B cell (primary cell): ENCODE results near the gene GLT1D1. TPM values are rescaled to one million over a fixed set of nuclear protein-coding genes. Genes with fewer than 3 reads are reported as not detected.

Experiments
- ATAC-seq: fragments of 200-7000 bp; cut with Tn5 transposase; one replicate; pipeline ENCODE4 v1.10.0; 2021; ENCODE audit warnings: low read depth, mild to moderate bottlenecking, moderate number of reproducible peaks, moderate library complexity
- CTCF ChIA-PET: fragments of 350-600 bp; sonication (Branson Sonifier 250); formaldehyde crosslinking; loops from one replicate; lab custom pipeline; 2021; ENCODE audit warnings: antibody characterized with exemption, inconsistent platforms; lab: Charles Lee
- POLR2A ChIA-PET: fragments of 350-600 bp; sonication (Branson Sonifier 250); formaldehyde crosslinking; loops from one replicate; lab custom pipeline; 2021; ENCODE audit warnings: antibody characterized with exemption; lab: Charles Lee
- DNase-seq: peaks from one replicate; pipeline ENCODE4 v3.0.0; 2013
- H2AFZ ChIP-seq: 2 replicates; pipeline ENCODE4 v1.6.1; 2012; ENCODE audit warnings: mild to moderate bottlenecking, low read depth, low read length; ENCODE audit not compliant: insufficient read depth, poor library complexity, severe bottlenecking
- H3K27ac ChIP-seq, 2 donors: 1 replicate in 1 of 2; 2 replicates in 1 of 2; pipeline ENCODE4 v1.5.1; 2012 to 2013; ENCODE audit warnings: low read length in 2 of 2, mild to moderate bottlenecking in 2 of 2, moderate library complexity in 1 of 2
- H3K27me3 ChIP-seq, 4 experiments: fragments of 200-600 bp in 1 of 4; sonication (generic) in 1 of 4; replicated peaks in 1 of 4; 1 replicate in 2 of 4; 2 replicates in 2 of 4; pipeline versions ENCODE4 v1.6.1 to v1.7.0; 2013 to 2016; ENCODE audit warnings: low read length in 3 of 4, mild to moderate bottlenecking in 2 of 4, mixed read lengths in 1 of 4, moderate library complexity in 1 of 4; ENCODE audit not compliant: insufficient read depth in 4 of 4, control insufficient read depth in 3 of 4; ENCODE audit errors: control extremely low read depth in 1 of 4
- H3K36me3 ChIP-seq, 2 experiments: replicated peaks in 1 of 2; 1 replicate in 1 of 2; 2 replicates in 1 of 2; pipeline versions ENCODE4 v1.6.1 to v1.7.1; 2013; ENCODE audit warnings: low read length in 1 of 2; ENCODE audit not compliant: insufficient read depth in 2 of 2, control insufficient read depth in 1 of 2; ENCODE audit errors: control extremely low read depth in 1 of 2, extremely low read depth in 1 of 2
- H3K4me1 ChIP-seq, 2 donors: fragments of 200-600 bp in 1 of 2; sonication (generic) in 1 of 2; 1 replicate in 1 of 2; 2 replicates in 1 of 2; pipeline versions ENCODE4 v1.5.1 to v1.6.1; 2013 to 2017; ENCODE audit warnings: low read length in 2 of 2; ENCODE audit not compliant: control insufficient read depth in 2 of 2, insufficient read depth in 2 of 2
- H3K4me2 ChIP-seq: replicated peaks from 2 replicates; pipeline ENCODE3; 2012; ENCODE audit warnings: mild to moderate bottlenecking, low read depth, low read length; ENCODE audit not compliant: poor library complexity, severe bottlenecking
- H3K4me3 ChIP-seq, 5 experiments: fragments of 200-600 bp in 1 of 5; sonication (generic) in 1 of 5; 1 replicate in 3 of 5; 2 replicates in 2 of 5; pipeline versions ENCODE4 v1.5.1 to v1.7.0; 2011 to 2016; ENCODE audit warnings: low read length in 4 of 5, mild to moderate bottlenecking in 4 of 5, low read depth in 2 of 5, control low read depth in 1 of 5, moderate library complexity in 1 of 5; ENCODE audit not compliant: insufficient read depth in 1 of 5; ENCODE audit errors: control extremely low read depth in 1 of 5, extremely low read depth in 1 of 5
- H3K79me2 ChIP-seq: fragments of 200-600 bp; sonication (generic); one replicate; pipeline ENCODE4 v1.6.0; 2016; ENCODE audit warnings: low read length; ENCODE audit not compliant: control insufficient read depth, insufficient read depth
- H3K9ac ChIP-seq: fragments of 200-600 bp; sonication (generic); 2 replicates; pipeline ENCODE4 v1.6.1; 2017; ENCODE audit warnings: mild to moderate bottlenecking, low read length, moderate library complexity
- H3K9me3 ChIP-seq, 3 donors: one replicate each; pipeline versions ENCODE4 v1.6.1 to v1.7.1; 2013; ENCODE audit warnings: low read length in 2 of 3; ENCODE audit not compliant: control insufficient read depth in 2 of 3, insufficient read depth in 1 of 3; ENCODE audit errors: control extremely low read depth in 1 of 3
- H4K20me1 ChIP-seq: 2 replicates; pipeline ENCODE4 v1.6.0; 2012; ENCODE audit warnings: mild to moderate bottlenecking, low read length; ENCODE audit not compliant: insufficient read depth, control insufficient read depth, poor library complexity, severe bottlenecking
- H3K27ac Mint-ChIP-seq: one replicate; pipeline ENCODE4 v1.8.0; 2021; ENCODE audit warnings: mixed read lengths
- H3K27me3 Mint-ChIP-seq: one replicate; pipeline ENCODE4 v1.8.0; 2021; ENCODE audit warnings: mixed read lengths
- H3K4me1 Mint-ChIP-seq: one replicate; pipeline ENCODE4 v1.8.0; 2021; ENCODE audit warnings: mixed read lengths
- H3K4me3 Mint-ChIP-seq: one replicate; pipeline ENCODE4 v1.8.0; 2021; ENCODE audit warnings: mixed read lengths
- H3K9me3 Mint-ChIP-seq: one replicate; pipeline ENCODE4 v1.8.0; 2022; ENCODE audit warnings: mixed read lengths; ENCODE audit not compliant: insufficient read depth
- CTCF ChIP-seq: fragments of 200-600 bp; IDR thresholded peaks from one replicate; pipeline ENCODE4 v1.8.0; 2022; ENCODE audit warnings: antibody characterized with exemption, mild to moderate bottlenecking
- EZH2 ChIP-seq: IDR thresholded peaks from 2 replicates; pipeline ENCODE4 v1.6.1; 2012; ENCODE audit warnings: borderline replicate concordance, low read depth, mild to moderate bottlenecking, moderate library complexity, low read length; ENCODE audit not compliant: insufficient read depth, poor library complexity, severe bottlenecking
- WGBS: methylation state at CpG from one replicate; pipeline ENCODE4 v1.1.5; 2013; ENCODE audit warnings: missing lambda C conversion rate; ENCODE audit not compliant: insufficient coverage; 5-methylcytosine and 5-hydroxymethylcytosine counted together
- intact Hi-C: fragments of 100-400 bp; cut with micrococcal nuclease; formaldehyde crosslinking; loops from one replicate; pipeline ENCODE4 v1.10.0; 2022
- polyA plus RNA-seq: library from polyadenylated mRNA; depleted of rRNA; stranded (reverse); fragments of >200 nt; gene quantifications from 2 replicates; pipeline ENCODE4 v1.2.3, GENCODE V29; 2012
- total RNA-seq, 2 donors: library from RNA; stranded (reverse); fragments of 120-200 nt in 1 of 2; gene quantifications; 1 replicate in 1 of 2; 2 replicates in 1 of 2; pipeline versions ENCODE4 v1.2.3 to v1.2.4, GENCODE V29; 2013 to 2022

GLT1D1 gene
- total and polyA plus RNA-seq, 2 donors (not counting 1 experiment from before 2014, with no cell fraction given), result 0.22 to 0.49 TPM

- ATAC-seq (no peak), DNase-seq (no peak)
- intact Hi-C loops, result no loop called here
- Mint-ChIP-seq H3K9me3 (peaks cover 8% of the 10 kb centered on the region), H3K4me1 (no peaks in the 10 kb centered on the region), H3K4me3 (no peak overlapping the region), H3K27ac (no peak overlapping the region), H3K27me3 (peaks cover 9% of the 10 kb centered on the region)
- no peak overlapping the region for H3K27ac ChIP-seq
- no peak overlapping the region for H3K4me2 ChIP-seq
- no peak for TF ChIP-seq EZH2
- no peak for TF ChIP-seq CTCF
- H3K79me2 ChIP-seq, result no peaks in the 10 kb centered on the region
- H3K4me1 ChIP-seq, result no peaks in the 10 kb centered on the region
- ChIA-PET POLR2A (no interaction called here), CTCF (no interaction called here)
- peaks cover 2 to 9% (median 2%) of the 10 kb centered on the region in 3 donors for H3K9me3 ChIP-seq
- no peak overlapping the region for H2AFZ ChIP-seq
- no peak overlapping the region for H3K4me3 ChIP-seq
- no peak overlapping the region for H3K9ac ChIP-seq
- no peaks in the 10 kb centered on the region for H3K36me3 ChIP-seq
- H4K20me1 ChIP-seq, result no peaks in the 10 kb centered on the region
- H3K27me3 ChIP-seq, result no peaks in the 10 kb centered on the region
- WGBS, result 94% methylated on average over 2 of the region's 2 CpGs
Observed at GRCh38 chr12:128994856-128995255, 141.6 kb downstream of the GLT1D1 start.

- H3K9me3 Mint-ChIP-seq, result peaks cover 8% of the 10 kb centered on the region
- Histone ChIP-seq H3K27me3 (no peaks in the 10 kb centered on the region), H3K4me2 (no peak overlapping the region), H3K79me2 (no peaks in the 10 kb centered on the region), H4K20me1 (no peaks in the 10 kb centered on the region), H3K4me3 (no peak overlapping the region), H3K4me1 (no peaks in the 10 kb centered on the region), H3K9ac (no peak overlapping the region), H3K27ac (no peak overlapping the region), H2AFZ (no peak overlapping the region), H3K36me3 (no peaks in the 10 kb centered on the region), H3K9me3 (peaks cover 2 to 9% (median 2%) of the 10 kb centered on the region in 3 donors)
- ChIA-PET POLR2A (no interaction called here), CTCF (no interaction called here)
- no peak overlapping the region for H3K27ac Mint-ChIP-seq
- WGBS, result 78% methylated on average over 4 of the region's 8 CpGs
- DNase-seq (no peak), ATAC-seq (no peak)
- intact Hi-C loops, result no loop called here
- H3K4me1 Mint-ChIP-seq, result no peaks in the 10 kb centered on the region
- H3K4me3 Mint-ChIP-seq, result no peak overlapping the region
- peaks cover 5% of the 10 kb centered on the region for H3K27me3 Mint-ChIP-seq
- no peak for TF ChIP-seq CTCF
- no peak for TF ChIP-seq EZH2
Observed at GRCh38 chr12:128995619-128996018, 142.3 kb downstream of the GLT1D1 start.
